22Rv1 (cell line): ENCODE data around the gene MAP4K1.
A peak's percentile ranks its signal among the peaks of the same experiment; 100 is the strongest.

ENCODE experiments used
- H3K27ac ChIP-seq: fragments of 450-650 bp; 2 replicates; pipeline ENCODE4 v1.5.1; 2017
- CTCF ChIP-seq: fragments of 450-650 bp; IDR thresholded peaks from 2 replicates; pipeline ENCODE4 v1.5.1; 2017; ENCODE audit warnings: mild to moderate bottlenecking
- ZFX ChIP-seq: fragments of 450-650 bp; IDR thresholded peaks from 2 replicates; pipeline ENCODE4 v1.6.1; 2017; ENCODE audit warnings: antibody characterized with exemption, borderline replicate concordance

Gene MAP4K1

GRCh38 chr19:38656171-38656981, 38.6 kb upstream of the MAP4K1 start:
- H3K27ac ChIP-seq, result peak overlapping the region; percentile 90
- TF ChIP-seq CTCF, result no peak
- TF ChIP-seq ZFX, result no peak

GRCh38 chr19:38655148-38655824, 37.5 kb upstream of the MAP4K1 start:
- H3K27ac ChIP-seq, result 0 out of 2 replicates have a peak overlapping the region, but pooled peaks have one; percentile 90
- TF ChIP-seq CTCF (no peak), ZFX (no peak)

GRCh38 chr19:38654628-38655055, 36.9 kb upstream of the MAP4K1 start:
- TF ChIP-seq CTCF (no peak), ZFX (no peak)
- peak overlapping the region; percentile 82; the same call in 1 of the 2 replicates for H3K27ac ChIP-seq

GRCh38 chr19:38653028-38653571, 35.3 kb upstream of the MAP4K1 start:
- peak overlapping the region; percentile 82 for H3K27ac ChIP-seq
- TF ChIP-seq CTCF (no peak), ZFX (no peak)

- TF ChIP-seq CTCF (no peak), ZFX (no peak)
- H3K27ac ChIP-seq, result peak overlapping the region; percentile 82
Observed at GRCh38 chr19:38650911-38651584, 33.3 kb upstream of the MAP4K1 start.

GRCh38 chr19:38650172-38650775, 32.5 kb upstream of the MAP4K1 start:
- peak overlapping the region; percentile 82 for H3K27ac ChIP-seq
- TF ChIP-seq ZFX (no peak), CTCF (no peak)
